Erythroblast (primary cell): ENCODE results near the gene ZBED2.

Source experiments
- GATA1 ChIP-seq: IDR thresholded peaks from 2 replicates; pipeline ENCODE4 v1.6.1; 2011; ENCODE audit warnings: low read depth, mild to moderate bottlenecking, control low read depth, low read length, moderate library complexity
- POLR2A ChIP-seq: IDR thresholded peaks from 2 replicates; pipeline ENCODE4 v1.6.1; 2011; ENCODE audit warnings: mild to moderate bottlenecking, low read length

GRCh38 chr3:111598552-111598951 lies 3.4 kb upstream of the ZBED2 start:
- no peak for TF ChIP-seq POLR2A
- TF ChIP-seq GATA1 = no peak
